K562 (cell line): ENCODE measurements around the gene GPR152. TPM values are rescaled to one million over a fixed set of nuclear protein-coding genes. Genes with fewer than 3 reads are reported as not detected.

Experiments
- ATAC-seq: fragments of 200-7000 bp; cut with Tn5 transposase; 3 replicates; pipeline ENCODE4 v1.9.1; 2020; ENCODE audit warnings: moderate library complexity
- BruUV-seq: library from RNA; stranded (reverse); fragments of 400-500 nt; replicated peaks from 2 replicates; lab custom pipeline; 2021; lab: Mats Ljungman, UMichigan
- CTCF ChIA-PET: fragments of 300-600 bp; formaldehyde crosslinking; extraction: SDS; loops from one replicate; lab custom pipeline; 2021; ENCODE audit warnings: low intra/inter-chr PET ratio; lab: Yijun Ruan, JAX
- POLR2A ChIA-PET: fragments of 300-600, 350-650 bp; sonication (Branson Sonifier 250); formaldehyde crosslinking; extraction: SDS; loops from one replicate; lab custom pipeline; 2021; ENCODE audit warnings: antibody characterized with exemption, inconsistent platforms; lab: Yijun Ruan, JAX
- DNase-seq, 4 experiments: peaks; one replicate each; pipeline versions ENCODE4 v3.0.0 to v3.0.0-alpha.2; 2011 to 2018; ENCODE audit warnings: low spot score in 3 of 4, mixed read lengths in 3 of 4; ENCODE audit errors: extremely low read depth in 1 of 4
- FAIRE-seq: peaks from 2 replicates; lab custom pipeline; 2011; peaks lifted over from hg19 to GRCh38; lab: Jason Lieb, UNC
- H2AFZ ChIP-seq: 2 replicates; pipeline ENCODE4 v1.6.0; 2011; ENCODE audit warnings: low read depth, low read length, control low read depth, inconsistent platforms
- H3K27ac ChIP-seq: fragments of 200-600 bp; 3 replicates; pipeline ENCODE4 v1.8.0; 2011; ENCODE audit warnings: low read depth, mild to moderate bottlenecking, control low read depth, inconsistent platforms, low read length, moderate library complexity, mixed read lengths; ENCODE audit errors: extremely low read depth
- H3K27me3 ChIP-seq, 2 experiments: fragments of 300-600 bp in 1 of 2; 2 replicates in 1 of 2; 3 replicates in 1 of 2; pipeline versions ENCODE4 v1.6.0 to v1.8.0; 2011; ENCODE audit warnings: inconsistent platforms in 2 of 2, low read length in 2 of 2, mild to moderate bottlenecking in 1 of 2, mixed read lengths in 1 of 2, moderate library complexity in 1 of 2; ENCODE audit not compliant: control insufficient read depth in 2 of 2, insufficient read depth in 2 of 2
- H3K36me3 ChIP-seq: fragments of 300-600 bp; 3 replicates; pipeline ENCODE4 v1.8.0; 2011; ENCODE audit warnings: mild to moderate bottlenecking, low read length, inconsistent platforms; ENCODE audit not compliant: control insufficient read depth, insufficient read depth
- H3K4me1 ChIP-seq, 2 experiments: fragments of 200-600 bp in 1 of 2; replicated peaks in 1 of 2; 2 replicates in 1 of 2; 3 replicates in 1 of 2; pipeline versions ENCODE4 v1.5.1 to v1.8.0; 2011; ENCODE audit warnings: inconsistent platforms in 2 of 2, low read length in 2 of 2, mild to moderate bottlenecking in 1 of 2, mixed read lengths in 1 of 2, moderate library complexity in 1 of 2; ENCODE audit not compliant: control insufficient read depth in 2 of 2, insufficient read depth in 2 of 2
- H3K4me2 ChIP-seq: 2 replicates; pipeline ENCODE4 v1.6.1; 2011; ENCODE audit warnings: low read length, control low read depth, inconsistent platforms, mixed read lengths; ENCODE audit not compliant: insufficient read depth
- H3K4me3 ChIP-seq: fragments of 200-600 bp; sonication (generic), shearing (Covaris generic); 2 replicates; pipeline ENCODE4 v1.5.1; 2016; ENCODE audit warnings: control low read depth, inconsistent platforms
- H3K79me2 ChIP-seq: fragments of 200-600 bp; 3 replicates; pipeline ENCODE4 v1.8.0; 2011; ENCODE audit warnings: low read length, inconsistent platforms; ENCODE audit not compliant: control insufficient read depth, insufficient read depth
- H3K9ac ChIP-seq, 2 experiments: 2 replicates each; pipeline versions ENCODE4 v1.6.0 to v1.6.1; 2011; ENCODE audit warnings: low read depth in 2 of 2, low read length in 2 of 2, control low read depth in 1 of 2, inconsistent platforms in 1 of 2, mild to moderate bottlenecking in 1 of 2, mixed read lengths in 1 of 2; ENCODE audit not compliant: insufficient read depth in 1 of 2
- H3K9me1 ChIP-seq: one replicate; pipeline ENCODE4 v1.6.0; 2011; ENCODE audit warnings: inconsistent platforms, mild to moderate bottlenecking, low read length, moderate library complexity; ENCODE audit not compliant: control insufficient read depth, insufficient read depth
- H3K9me3 ChIP-seq: replicated peaks from 2 replicates; pipeline ENCODE4 v1.5.1; 2011; ENCODE audit warnings: low read depth, low read length, inconsistent platforms; ENCODE audit not compliant: control insufficient read depth, insufficient read depth
- H4K20me1 ChIP-seq: replicated peaks from 2 replicates; pipeline ENCODE4 v1.6.1; 2011; ENCODE audit warnings: low read length, inconsistent platforms, mixed read lengths; ENCODE audit not compliant: control insufficient read depth, insufficient read depth
- NR3C1 ChIP-seq: sonication (generic); formaldehyde crosslinking; IDR thresholded peaks from 2 replicates; pipeline ENCODE4 v1.8.1; 2022; ENCODE audit warnings: missing genetic modification reagents
- POLR2A ChIP-seq: fragments of 450-650 bp; conservative IDR thresholded peaks from 2 replicates; pipeline ENCODE4 v1.6.1; 2016
- POLR2G ChIP-seq: fragments of 200-400 bp; formaldehyde crosslinking; IDR thresholded peaks from 2 replicates; pipeline ENCODE4 v1.6.1; 2017; ENCODE audit warnings: low read depth, mild to moderate bottlenecking, antibody characterized with exemption, low read length, moderate library complexity
- RBFOX2 ChIP-seq: fragments of 200-400 bp; formaldehyde crosslinking; IDR thresholded peaks from 2 replicates; pipeline ENCODE4 v1.6.1; 2017; ENCODE audit warnings: low read depth, mild to moderate bottlenecking, low read length, moderate library complexity
- RBM15 ChIP-seq: fragments of 200-400 bp; formaldehyde crosslinking; IDR thresholded peaks from 2 replicates; pipeline ENCODE4 v1.6.1; 2018; ENCODE audit warnings: mild to moderate bottlenecking, low read length, moderate library complexity; ENCODE audit not compliant: insufficient read depth
- WGBS: fragments of 100-300 bp; shearing (Covaris generic); methylation state at CpG from one replicate; pipeline ENCODE4 v1.1.6; 2016; ENCODE audit warnings: low coverage, mixed read lengths; ENCODE audit not compliant: insufficient coverage; ENCODE audit errors: missing lambda C conversion rate; 5-methylcytosine and 5-hydroxymethylcytosine counted together
- in situ Hi-C: fragments of 300-500 bp; cut with MboI; formaldehyde crosslinking; loops from 4 replicates; pipeline ENCODE4 v1.15.0; 2018; ENCODE audit warnings: inconsistent platforms, mixed read lengths
- intact Hi-C: fragments of 100-400 bp; cut with micrococcal nuclease; formaldehyde crosslinking; loops from 2 replicates; pipeline ENCODE4 v1.14.2; 2022
- polyA plus RNA-seq, 8 experiments: library from polyadenylated mRNA; depleted of rRNA in 4 of 8; stranded (reverse) in 5 of 8; unstranded in 3 of 8; fragments of >200 nt; fragmentation: Nextera tagmentation in 2 of 8; fragmentation: Illumina TruSeq in 1 of 8; extraction: Ambion mirVana in 2 of 8; extraction: Trizol in 1 of 8; gene quantifications; 2 replicates each; pipeline versions ENCODE4 v1.2.1 to v1.2.3, GENCODE V29; 2011 to 2014; ENCODE audit warnings: inconsistent platforms in 1 of 8, missing spikeins in 1 of 8
- total RNA-seq, 7 experiments: library from RNA; depleted of rRNA in 6 of 7; stranded (reverse); fragments of >200 nt in 6 of 7; fragmentation: Illumina TruSeq in 2 of 7; extraction: Trizol in 2 of 7; gene quantifications; 2 replicates each; pipeline versions ENCODE4 v1.2.1 to v1.2.3, GENCODE V29; 2011 to 2021; ENCODE audit warnings: low replicate concordance in 1 of 7
- TF ChIP-seq, protein P1 (sequence below): fragments of 450-650 bp; IDR thresholded peaks from 2 replicates; pipeline ENCODE4 v1.6.1; 2016; ENCODE audit warnings: low read depth
- TF ChIP-seq, protein P2 (sequence below): sonication (generic); formaldehyde crosslinking; IDR thresholded peaks from 2 replicates; pipeline ENCODE4 v1.8.0; 2022; ENCODE audit warnings: missing genetic modification reagents, mild to moderate bottlenecking, moderate library complexity, borderline replicate concordance

Gene GPR152
- total and polyA plus RNA-seq, 9 of the 15 experiments (the other 6 are each of a cell fraction or from before 2014, with no cell fraction given) = not detected

DNA sequence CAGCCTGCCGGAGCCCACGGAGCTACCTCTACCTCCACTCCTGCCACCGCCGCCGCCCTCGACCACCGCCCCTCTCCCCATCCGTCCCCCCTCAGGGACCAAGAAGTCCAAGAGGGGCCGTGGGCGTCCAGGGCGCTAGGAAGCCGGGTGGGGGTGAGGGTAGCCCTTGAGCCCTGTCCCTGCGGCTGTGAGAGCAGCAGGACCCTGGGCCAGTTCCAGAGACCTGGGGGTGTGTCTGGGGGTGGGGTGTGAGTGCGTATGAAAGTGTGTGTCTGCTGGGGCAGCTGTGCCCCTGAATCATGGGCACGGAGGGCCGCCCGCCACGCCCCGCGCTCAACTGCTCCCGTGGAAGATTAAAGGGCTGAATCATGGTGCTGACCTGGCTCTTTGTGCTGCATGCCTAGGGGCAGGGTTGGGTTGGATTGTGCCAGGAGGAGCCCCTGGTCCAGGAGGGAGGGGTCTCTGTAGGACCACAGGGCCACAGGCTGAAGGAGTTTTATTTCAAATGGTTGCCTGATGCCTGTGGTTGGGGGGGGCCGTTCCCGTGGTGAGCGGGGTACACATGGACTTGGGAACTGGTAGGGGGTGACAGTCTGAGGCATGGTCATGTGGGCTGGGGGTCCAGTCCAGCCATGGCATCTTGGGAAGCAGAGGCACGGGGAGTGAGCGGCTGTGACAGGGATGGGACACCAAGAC, 17.4 kb downstream of the GPR152 start:
- WGBS = 95% methylated on average over 15 of the region's 26 CpGs
- Histone ChIP-seq H3K36me3 (peaks cover 88% of the 10 kb centered on the region; the same call in 2 of the 3 replicates), H3K4me2 (no peak overlapping the region), H3K79me2 (peaks cover 6% of the 10 kb centered on the region; the same call in 1 of the 3 replicates), H3K27ac (peak overlapping the region; percentile 86), H3K9ac (peak overlapping the region in 1 of 2 experiments; percentile 87; a peak in 2 of 4 replicates), H3K4me1 (peaks cover 16 to 73% of the 10 kb centered on the region in 2 experiments), H3K9me1 (peaks cover 4% of the 10 kb centered on the region), H3K9me3 (no peaks in the 10 kb centered on the region), H4K20me1 (no peaks in the 10 kb centered on the region), H2AFZ (no peak overlapping the region), H3K27me3 (no peaks in the 10 kb centered on the region), H3K4me3 (no peak overlapping the region)
- FAIRE-seq (no peak), DNase-seq (no peak), ATAC-seq (no peak)
- intact Hi-C loops (no loop called here), in situ Hi-C loops (no loop called here)
- POLR2A ChIA-PET = interaction anchor here (1.1 kb wide), 1 partner anchor 15 kb away, joined by 3 read pairs; no protein-coding TSS in a partner anchor
- BruUV-seq = no TSS peak
- CTCF ChIA-PET = no interaction called here
- 0 out of 2 replicates have a peak, but pooled peaks have one; percentile 11 for TF ChIP-seq POLR2A
- peak; percentile 21 for TF ChIP-seq RBFOX2
- TF ChIP-seq, protein P1, sequence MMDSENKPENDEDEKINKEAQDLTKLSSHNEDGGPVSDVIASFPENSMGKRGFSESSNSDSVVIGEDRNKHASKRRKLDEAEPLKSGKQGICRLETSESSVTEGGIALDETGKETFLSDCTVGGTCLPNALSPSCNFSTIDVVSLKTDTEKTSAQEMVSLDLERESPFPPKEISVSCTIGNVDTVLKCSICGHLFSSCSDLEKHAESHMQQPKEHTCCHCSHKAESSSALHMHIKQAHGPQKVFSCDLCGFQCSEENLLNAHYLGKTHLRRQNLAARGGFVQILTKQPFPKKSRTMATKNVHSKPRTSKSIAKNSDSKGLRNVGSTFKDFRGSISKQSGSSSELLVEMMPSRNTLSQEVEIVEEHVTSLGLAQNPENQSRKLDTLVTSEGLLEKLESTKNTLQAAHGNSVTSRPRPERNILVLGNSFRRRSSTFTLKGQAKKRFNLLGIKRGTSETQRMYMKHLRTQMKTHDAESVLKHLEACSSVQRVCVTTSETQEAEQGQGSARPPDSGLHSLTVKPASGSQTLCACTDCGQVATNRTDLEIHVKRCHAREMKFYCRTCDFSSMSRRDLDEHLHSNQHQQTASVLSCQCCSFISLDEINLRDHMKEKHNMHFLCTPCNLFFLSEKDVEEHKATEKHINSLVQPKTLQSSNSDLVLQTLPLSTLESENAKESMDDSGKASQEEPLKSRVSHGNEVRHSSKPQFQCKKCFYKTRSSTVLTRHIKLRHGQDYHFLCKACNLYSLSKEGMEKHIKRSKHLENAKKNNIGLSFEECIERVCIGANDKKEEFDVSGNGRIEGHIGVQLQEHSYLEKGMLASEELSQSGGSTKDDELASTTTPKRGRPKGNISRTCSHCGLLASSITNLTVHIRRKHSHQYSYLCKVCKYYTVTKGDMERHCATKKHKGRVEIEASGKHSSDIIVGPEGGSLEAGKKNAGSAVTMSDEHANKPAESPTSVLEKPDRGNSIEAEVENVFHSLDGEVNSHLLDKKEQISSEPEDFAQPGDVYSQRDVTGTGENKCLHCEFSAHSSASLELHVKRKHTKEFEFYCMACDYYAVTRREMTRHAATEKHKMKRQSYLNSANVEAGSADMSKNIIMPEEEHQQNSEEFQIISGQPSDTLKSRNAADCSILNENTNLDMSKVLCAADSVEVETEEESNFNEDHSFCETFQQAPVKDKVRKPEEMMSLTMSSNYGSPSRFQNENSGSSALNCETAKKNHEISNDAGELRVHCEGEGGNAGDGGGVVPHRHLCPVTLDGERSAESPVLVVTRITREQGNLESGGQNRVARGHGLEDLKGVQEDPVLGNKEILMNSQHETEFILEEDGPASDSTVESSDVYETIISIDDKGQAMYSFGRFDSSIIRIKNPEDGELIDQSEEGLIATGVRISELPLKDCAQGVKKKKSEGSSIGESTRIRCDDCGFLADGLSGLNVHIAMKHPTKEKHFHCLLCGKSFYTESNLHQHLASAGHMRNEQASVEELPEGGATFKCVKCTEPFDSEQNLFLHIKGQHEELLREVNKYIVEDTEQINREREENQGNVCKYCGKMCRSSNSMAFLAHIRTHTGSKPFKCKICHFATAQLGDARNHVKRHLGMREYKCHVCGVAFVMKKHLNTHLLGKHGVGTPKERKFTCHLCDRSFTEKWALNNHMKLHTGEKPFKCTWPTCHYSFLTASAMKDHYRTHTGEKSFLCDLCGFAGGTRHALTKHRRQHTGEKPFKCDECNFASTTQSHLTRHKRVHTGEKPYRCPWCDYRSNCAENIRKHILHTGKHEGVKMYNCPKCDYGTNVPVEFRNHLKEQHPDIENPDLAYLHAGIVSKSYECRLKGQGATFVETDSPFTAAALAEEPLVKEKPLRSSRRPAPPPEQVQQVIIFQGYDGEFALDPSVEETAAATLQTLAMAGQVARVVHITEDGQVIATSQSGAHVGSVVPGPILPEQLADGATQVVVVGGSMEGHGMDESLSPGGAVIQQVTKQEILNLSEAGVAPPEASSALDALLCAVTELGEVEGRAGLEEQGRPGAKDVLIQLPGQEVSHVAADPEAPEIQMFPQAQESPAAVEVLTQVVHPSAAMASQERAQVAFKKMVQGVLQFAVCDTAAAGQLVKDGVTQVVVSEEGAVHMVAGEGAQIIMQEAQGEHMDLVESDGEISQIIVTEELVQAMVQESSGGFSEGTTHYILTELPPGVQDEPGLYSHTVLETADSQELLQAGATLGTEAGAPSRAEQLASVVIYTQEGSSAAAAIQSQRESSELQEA = no peak
- TF ChIP-seq POLR2G = 0 out of 2 replicates have a peak, but pooled peaks have one; percentile 6
- 0 out of 2 replicates have a peak, but pooled peaks have one; percentile 24 for TF ChIP-seq NR3C1 (CRISPR knock-in tag)
- TF ChIP-seq, protein P2, sequence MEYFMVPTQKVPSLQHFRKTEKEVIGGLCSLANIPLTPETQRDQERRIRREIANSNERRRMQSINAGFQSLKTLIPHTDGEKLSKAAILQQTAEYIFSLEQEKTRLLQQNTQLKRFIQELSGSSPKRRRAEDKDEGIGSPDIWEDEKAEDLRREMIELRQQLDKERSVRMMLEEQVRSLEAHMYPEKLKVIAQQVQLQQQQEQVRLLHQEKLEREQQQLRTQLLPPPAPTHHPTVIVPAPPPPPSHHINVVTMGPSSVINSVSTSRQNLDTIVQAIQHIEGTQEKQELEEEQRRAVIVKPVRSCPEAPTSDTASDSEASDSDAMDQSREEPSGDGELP (CRISPR knock-in tag) = 0 out of 2 replicates have a peak, but pooled peaks have one; percentile 28
- no peak for TF ChIP-seq RBM15
